Neuron (in vitro differentiated cells): ENCODE data around the gene FEM1B.
"Not testable (repeated sequence)": the region's sequence is repeated elsewhere in the genome, so short reads cannot be mapped to it uniquely, and the experiment has no call there.

Source experiments
- H2AFZ ChIP-seq: one replicate; pipeline ENCODE4 v1.6.1; 2013; ENCODE audit warnings: low read depth, mild to moderate bottlenecking, inconsistent platforms, low read length, moderate library complexity
- H3K27me3 ChIP-seq: one replicate; pipeline ENCODE4 v1.6.1; 2013; ENCODE audit warnings: low read length; ENCODE audit not compliant: insufficient read depth
- H3K36me3 ChIP-seq: one replicate; pipeline ENCODE4 v1.6.1; 2013; ENCODE audit warnings: low read length; ENCODE audit not compliant: insufficient read depth
- H3K4me1 ChIP-seq: one replicate; pipeline ENCODE4 v1.6.1; 2013; ENCODE audit warnings: low read length; ENCODE audit not compliant: insufficient read depth
- H3K4me3 ChIP-seq: 2 replicates; pipeline ENCODE4 v1.5.1; 2013; ENCODE audit warnings: mild to moderate bottlenecking, low read length, moderate library complexity
- H3K9me3 ChIP-seq: one replicate; pipeline ENCODE4 v1.6.1; 2013; ENCODE audit warnings: low read length

Gene FEM1B

DNA sequence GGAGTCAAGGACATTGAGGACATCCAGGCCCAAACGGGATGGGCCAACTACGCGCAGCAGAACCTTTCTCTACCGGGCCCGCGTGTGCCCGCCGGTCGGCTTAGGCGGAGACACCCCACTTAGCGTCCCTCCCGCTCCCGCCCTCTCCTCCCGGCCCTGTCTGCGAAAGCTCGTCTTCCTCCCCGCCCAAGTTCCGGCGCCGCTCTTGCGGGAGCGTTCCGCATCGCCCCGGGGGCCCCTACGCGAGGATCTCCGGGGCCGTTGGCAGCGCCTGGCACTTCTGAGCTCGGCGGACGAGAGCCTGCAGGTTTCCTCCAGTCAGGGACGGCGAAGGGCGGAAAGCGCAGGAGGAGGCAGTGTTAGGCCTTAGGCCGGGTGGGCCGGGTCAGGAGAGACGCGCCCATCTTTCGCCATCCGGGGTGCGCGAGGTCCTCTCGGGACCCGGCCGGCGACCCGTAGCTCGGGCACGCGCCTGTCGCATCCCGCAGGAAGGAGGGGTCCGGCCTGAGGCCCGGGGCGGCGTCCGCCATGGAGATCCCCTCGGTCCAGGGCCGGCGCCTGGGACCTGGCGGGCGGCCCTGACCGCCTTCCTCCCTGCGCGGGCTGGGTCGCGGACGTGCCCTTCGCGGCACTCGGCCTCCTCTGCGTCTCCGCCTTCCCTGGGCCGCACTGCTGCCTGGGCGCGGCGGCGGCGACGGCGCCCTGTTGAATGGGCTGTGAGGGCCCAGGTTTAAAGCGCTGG lies at the start of gene FEM1B:
TSS of gene FEM1B (plus strand) at position 143 of the 742 bp plus-strand sequence. CDS start 673 bp downstream, outside the sequence.
- Histone ChIP-seq H3K9me3 (no peaks in the 10 kb centered on the region), H3K4me3 (peak within 1 kb of the TSS; percentile 93), H2AFZ (peak within 1 kb of the TSS; percentile 76), H3K4me1 (peaks cover 44% of the 10 kb centered on the region), H3K27me3 (no peaks in the 10 kb centered on the region), H3K36me3 (no peaks in the 10 kb centered on the region)

DNA sequence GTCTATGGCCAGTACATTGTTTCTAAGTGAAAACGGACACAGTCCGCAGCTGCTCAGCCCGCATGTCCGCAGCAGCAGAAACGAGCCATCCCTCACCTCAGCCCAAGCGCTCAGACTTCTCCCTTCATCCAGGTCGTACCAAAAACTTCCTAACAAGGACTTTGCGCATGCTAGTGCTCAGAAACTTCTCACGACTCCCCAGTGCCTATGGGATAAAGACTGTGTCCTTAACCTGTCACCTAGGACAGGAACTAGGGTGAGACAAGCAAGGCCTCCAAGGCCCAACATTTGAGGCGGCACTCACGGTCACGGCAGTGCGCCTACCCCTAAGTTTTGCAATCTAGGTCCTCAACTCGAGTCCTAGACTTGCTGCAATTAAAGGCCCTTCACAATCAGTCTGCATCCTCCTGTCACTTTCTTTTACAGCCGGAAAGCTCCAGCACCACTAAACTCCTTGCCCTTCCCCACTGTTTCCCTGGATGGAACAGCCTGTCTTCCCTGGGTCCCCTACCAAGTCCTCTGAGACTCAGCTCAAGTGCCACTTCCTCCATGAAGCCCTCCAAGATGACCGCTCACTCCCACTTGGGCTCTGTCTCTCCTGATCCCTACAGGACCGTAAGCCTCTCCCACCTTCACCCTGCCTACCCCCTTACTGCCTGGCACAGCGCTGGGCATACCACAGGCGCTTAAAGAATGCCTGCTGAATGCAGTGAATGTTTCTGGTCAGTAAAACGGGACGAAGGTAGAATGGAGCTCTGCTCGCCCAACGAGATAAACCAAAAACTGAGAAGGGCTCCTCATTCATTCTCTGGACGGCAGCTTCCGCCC lies 49.2 kb upstream of the FEM1B start:
- no peaks in the 10 kb centered on the region for H3K36me3 ChIP-seq
- peak overlapping the region; percentile 87 for H2AFZ ChIP-seq
- no peaks in the 10 kb centered on the region for H3K27me3 ChIP-seq
- no peaks in the 10 kb centered on the region for H3K9me3 ChIP-seq
- peaks cover 16% of the 10 kb centered on the region for H3K4me1 ChIP-seq
- peak overlapping the region; percentile 86 for H3K4me3 ChIP-seq

DNA sequence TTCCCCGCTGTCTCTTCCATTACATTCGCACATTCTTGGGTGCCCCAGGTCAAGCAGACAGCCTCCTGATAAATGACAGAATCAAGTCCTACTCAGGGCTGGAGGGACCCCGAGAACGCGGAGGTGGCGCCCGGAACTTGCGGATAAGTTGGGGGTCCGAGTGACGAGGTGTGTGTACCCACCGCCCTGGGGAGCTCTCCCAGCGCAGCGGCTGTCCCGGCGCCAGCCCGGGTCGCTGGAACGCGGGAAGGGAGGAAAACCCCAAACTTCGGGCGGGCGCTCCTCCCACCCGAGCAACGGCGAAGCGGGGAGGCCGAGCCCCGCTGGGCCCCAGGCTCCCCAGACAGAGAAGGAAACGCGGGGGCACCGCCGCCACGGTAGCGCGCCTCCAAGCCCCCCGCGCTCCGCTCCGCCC lies 48.6 kb upstream of the FEM1B start:
- Histone ChIP-seq H3K36me3 (no peaks in the 10 kb centered on the region), H3K4me3 (peak overlapping the region; percentile 86), H3K4me1 (peaks cover 16% of the 10 kb centered on the region), H2AFZ (peak overlapping the region; percentile 87), H3K9me3 (no peaks in the 10 kb centered on the region), H3K27me3 (no peaks in the 10 kb centered on the region)

DNA sequence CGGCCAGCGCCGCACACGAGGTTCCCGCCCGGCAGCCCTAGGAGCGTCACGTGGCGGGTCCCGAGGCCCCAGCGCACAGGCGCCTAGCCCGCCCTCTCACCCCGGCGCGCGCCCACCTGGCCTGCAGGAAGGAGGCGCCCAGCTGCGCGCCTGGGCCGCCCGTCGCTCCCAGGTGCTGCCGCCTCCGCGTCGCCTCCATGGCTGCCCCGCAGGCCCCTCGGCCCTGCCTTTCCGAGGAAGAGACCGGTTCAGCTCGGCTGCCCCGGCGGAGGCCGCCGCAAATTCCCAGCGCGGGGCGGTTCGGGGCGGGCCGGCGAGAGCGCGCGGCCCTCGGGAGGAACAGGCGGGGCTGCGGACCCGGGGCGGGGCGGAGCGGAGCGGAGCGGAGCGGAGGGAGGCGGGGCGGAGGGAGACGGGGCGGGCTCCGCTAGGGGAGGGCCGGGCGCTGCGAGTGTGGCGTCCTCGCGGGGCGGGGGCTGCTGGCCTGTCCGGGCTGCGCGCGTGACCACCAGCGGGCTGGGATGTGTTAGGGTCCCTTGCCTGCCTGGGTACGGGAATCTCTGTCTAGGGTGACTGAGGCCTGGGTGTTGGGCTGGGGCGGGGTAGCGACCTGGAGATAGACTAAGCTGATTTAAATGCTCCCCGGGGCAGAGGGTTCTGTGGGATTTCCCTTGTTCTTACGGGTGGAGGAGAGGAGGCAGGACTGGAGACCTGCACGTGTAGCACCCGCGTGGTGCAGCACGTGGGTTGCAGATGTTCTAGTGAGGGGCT lies 48.0 kb upstream of the FEM1B start, which contains the start of gene CLN6:
TSS of gene CLN6 (minus strand) at position 343 of the 771 bp plus-strand sequence. CDS start at position 199, 144 bp downstream.
- Histone ChIP-seq H3K27me3 (no peaks in the 10 kb centered on the region), H3K9me3 (no peaks in the 10 kb centered on the region)

GRCh38 chr15:68230157-68231100 lies 47.1 kb upstream of the FEM1B start:
- Histone ChIP-seq H3K4me1 (peaks cover 16% of the 10 kb centered on the region), H3K9me3 (no peaks in the 10 kb centered on the region), H3K27me3 (no peaks in the 10 kb centered on the region), H3K4me3 (peak overlapping the region; percentile 86), H3K36me3 (no peaks in the 10 kb centered on the region), H2AFZ (peak overlapping the region; percentile 87)

More for the DNA sequence above, 48.0 kb upstream of the FEM1B start, which contains the start of gene CLN6:
- Histone ChIP-seq H3K4me1 (peaks cover 16% of the 10 kb centered on the region), H3K4me3 (peak within 1 kb of the TSS; percentile 86), H2AFZ (peak within 1 kb of the TSS; percentile 87), H3K36me3 (no peaks in the 10 kb centered on the region)

GRCh38 chr15:68231102-68231818 lies 46.3 kb upstream of the FEM1B start:
- no peaks in the 10 kb centered on the region for H3K27me3 ChIP-seq
- H3K9me3 ChIP-seq: no peaks in the 10 kb centered on the region
- no peak overlapping the region for H3K4me3 ChIP-seq
- no peaks in the 10 kb centered on the region for H3K36me3 ChIP-seq
- H3K4me1 ChIP-seq: peaks cover 16% of the 10 kb centered on the region
- H2AFZ ChIP-seq: no peak overlapping the region

DNA sequence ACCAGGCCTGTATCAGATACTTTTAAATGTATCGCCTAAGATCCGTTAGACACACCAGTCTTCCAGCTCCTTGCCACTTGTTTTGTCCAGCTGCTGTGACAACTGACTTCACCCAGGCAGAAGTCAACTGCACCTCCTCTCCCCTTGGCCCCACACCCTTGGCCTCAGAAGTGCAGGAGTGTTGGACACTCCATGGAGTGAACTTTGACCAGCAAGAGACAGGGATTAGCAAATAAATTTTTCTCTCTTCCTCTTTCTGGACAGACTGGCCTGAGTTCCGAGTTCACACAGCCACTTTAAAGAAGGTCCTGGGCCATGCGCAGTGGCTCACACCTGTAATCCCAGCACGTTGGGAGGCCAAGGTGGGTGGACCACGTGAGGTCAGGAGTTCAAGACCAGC lies 45.1 kb upstream of the FEM1B start:
- Histone ChIP-seq H3K4me3 (no peak overlapping the region), H3K9me3 (no peaks in the 10 kb centered on the region), H3K36me3 (no peaks in the 10 kb centered on the region), H2AFZ (no peak overlapping the region), H3K4me1 (peaks cover 16% of the 10 kb centered on the region), H3K27me3 (no peaks in the 10 kb centered on the region)

- no peak overlapping the region for H2AFZ ChIP-seq
- peaks cover 13% of the 10 kb centered on the region for H3K4me1 ChIP-seq
- H3K4me3 ChIP-seq: no peak overlapping the region
- no peaks in the 10 kb centered on the region for H3K27me3 ChIP-seq
- H3K36me3 ChIP-seq: no peaks in the 10 kb centered on the region
- H3K9me3 ChIP-seq: no peaks in the 10 kb centered on the region
Measured at GRCh38 chr15:68232937-68233336, 44.6 kb upstream of the FEM1B start.

DNA sequence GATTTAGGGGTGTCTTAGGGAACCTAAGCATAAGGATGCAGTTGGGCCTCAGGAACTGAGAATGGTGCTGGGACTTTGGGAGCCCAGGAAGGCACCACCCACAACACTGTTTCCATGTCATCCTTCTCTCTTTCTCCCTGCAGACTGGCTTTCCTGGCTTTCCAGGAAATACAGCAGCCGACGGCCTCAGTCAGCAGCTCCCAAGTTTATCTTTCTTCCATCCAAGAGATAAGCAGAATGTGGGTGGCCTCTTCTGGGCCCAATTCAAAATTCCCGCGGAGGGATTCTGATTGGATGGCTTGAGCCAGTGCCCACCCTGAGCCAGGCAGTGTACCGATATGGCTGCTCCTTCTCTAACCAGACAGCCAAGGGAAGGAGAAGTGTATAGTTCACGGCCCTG lies 43.5 kb upstream of the FEM1B start:
- H2AFZ ChIP-seq: no peak overlapping the region
- H3K9me3 ChIP-seq: no peaks in the 10 kb centered on the region
- H3K4me1 ChIP-seq: peaks cover 3% of the 10 kb centered on the region
- H3K27me3 ChIP-seq: no peaks in the 10 kb centered on the region
- H3K4me3 ChIP-seq: no peak overlapping the region
- H3K36me3 ChIP-seq: no peaks in the 10 kb centered on the region

DNA sequence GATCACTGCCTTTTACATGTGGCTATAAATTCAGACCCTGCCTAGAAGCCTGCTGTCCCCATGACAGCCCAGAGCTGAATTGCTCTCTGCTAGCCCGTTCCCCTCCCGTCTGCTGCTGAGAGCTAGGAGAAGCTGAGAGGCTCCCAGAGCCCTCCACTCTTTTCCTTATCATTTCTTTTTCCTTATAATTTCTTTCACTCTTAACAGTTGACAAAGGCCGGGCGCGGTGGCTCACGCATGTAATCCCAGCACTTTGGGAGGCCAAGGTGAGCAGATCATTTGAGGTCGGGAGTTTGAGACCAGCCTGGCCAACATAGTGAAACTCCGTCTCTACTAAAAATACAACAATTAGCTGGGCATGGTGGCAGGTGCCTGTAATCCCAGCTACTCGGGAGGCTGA lies 43.0 kb upstream of the FEM1B start:
- not testable (repeated sequence) for H2AFZ ChIP-seq, H3K27me3 ChIP-seq, H3K9me3 ChIP-seq, H3K36me3 ChIP-seq, H3K4me1 ChIP-seq, H3K4me3 ChIP-seq

DNA sequence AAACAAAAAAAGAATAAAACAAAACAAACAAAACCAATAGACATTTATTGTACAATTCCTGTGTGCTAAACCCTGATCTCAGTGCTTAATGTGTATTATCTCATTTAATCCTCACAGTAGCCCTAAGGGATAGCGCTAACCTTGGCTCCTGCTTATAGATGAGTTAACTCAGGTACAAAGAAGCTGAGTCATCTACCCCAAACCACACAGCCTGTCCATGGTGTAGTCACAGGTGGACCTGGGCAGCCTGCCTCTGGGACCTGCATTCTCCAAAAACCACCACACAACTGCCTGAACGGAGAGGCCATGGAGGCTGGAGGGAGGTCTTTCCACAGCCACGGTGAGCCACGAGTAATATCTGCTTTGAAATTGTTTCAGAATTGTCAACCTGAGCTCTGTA lies 42.5 kb upstream of the FEM1B start:
- Histone ChIP-seq H3K9me3 (no peaks in the 10 kb centered on the region), H3K4me1 (peaks cover 3% of the 10 kb centered on the region), H3K27me3 (no peaks in the 10 kb centered on the region), H2AFZ (no peak overlapping the region), H3K4me3 (no peak overlapping the region), H3K36me3 (no peaks in the 10 kb centered on the region)
